Nucleus accumbens (tissue), 56 donors: ENCODE results near the gene TYW1B.
"Not testable (repeated sequence)": the region's sequence is repeated elsewhere in the genome, so short reads cannot be mapped to it uniquely, and the experiment has no call there.

ENCODE experiments used
- DNase-seq, 56 donors: peaks; one replicate each; lab custom pipeline; 2025; lab: John Stamatoyannopoulos, UW

The TYW1B gene

GRCh38 chr7:72817661-72818060 is 10.3 kb downstream of the TYW1B start:
- peak in 1 of 56 donors; percentile 0 for DNase-seq

GRCh38 chr7:72816370-72817157 is 11.4 kb downstream of the TYW1B start:
- not testable (repeated sequence) for DNase-seq

GRCh38 chr7:72810437-72810836 is 17.6 kb downstream of the TYW1B start:
- not testable (repeated sequence) for DNase-seq

DNA sequence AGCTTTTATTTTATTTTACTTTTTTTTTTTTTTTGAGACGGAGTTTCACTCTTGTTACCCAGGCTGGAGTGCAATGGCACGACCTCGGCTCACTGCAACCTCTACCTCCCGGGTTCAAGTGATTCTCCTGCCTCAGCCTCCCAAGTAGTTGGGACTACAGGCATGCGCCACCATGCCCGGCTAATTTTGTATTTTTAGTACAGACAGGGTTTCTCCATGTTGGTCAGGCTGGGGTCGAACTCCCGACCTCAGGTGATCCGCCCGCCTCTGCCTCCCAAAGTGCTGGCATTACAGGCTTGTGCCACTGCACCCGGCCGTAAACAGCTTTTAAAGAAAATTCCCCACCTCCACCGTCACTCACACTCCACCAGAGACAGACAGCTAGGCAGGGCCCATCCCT is 19.5 kb downstream of the TYW1B start:
- DNase-seq: not testable (repeated sequence)

DNA sequence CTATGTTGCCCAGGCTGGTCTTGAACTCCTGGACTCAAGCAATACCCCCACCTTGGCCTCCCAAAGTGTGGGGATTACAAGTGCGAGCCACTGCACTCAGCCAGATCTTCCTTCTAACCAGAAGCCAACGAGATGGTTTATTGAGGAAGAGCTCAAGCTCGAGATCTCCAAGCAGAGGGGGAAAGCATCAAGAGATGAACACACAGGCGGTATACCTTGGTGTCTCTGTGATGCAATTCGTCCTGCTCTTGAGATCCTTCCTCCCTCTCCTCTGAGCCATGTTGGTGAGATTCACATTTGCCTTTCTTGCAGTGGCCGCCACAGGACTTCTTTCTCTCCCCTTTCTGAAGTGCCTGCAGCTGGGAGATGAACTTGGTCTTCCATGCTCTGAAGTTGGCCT is 21.1 kb downstream of the TYW1B start:
- DNase-seq: not testable (repeated sequence)

DNA sequence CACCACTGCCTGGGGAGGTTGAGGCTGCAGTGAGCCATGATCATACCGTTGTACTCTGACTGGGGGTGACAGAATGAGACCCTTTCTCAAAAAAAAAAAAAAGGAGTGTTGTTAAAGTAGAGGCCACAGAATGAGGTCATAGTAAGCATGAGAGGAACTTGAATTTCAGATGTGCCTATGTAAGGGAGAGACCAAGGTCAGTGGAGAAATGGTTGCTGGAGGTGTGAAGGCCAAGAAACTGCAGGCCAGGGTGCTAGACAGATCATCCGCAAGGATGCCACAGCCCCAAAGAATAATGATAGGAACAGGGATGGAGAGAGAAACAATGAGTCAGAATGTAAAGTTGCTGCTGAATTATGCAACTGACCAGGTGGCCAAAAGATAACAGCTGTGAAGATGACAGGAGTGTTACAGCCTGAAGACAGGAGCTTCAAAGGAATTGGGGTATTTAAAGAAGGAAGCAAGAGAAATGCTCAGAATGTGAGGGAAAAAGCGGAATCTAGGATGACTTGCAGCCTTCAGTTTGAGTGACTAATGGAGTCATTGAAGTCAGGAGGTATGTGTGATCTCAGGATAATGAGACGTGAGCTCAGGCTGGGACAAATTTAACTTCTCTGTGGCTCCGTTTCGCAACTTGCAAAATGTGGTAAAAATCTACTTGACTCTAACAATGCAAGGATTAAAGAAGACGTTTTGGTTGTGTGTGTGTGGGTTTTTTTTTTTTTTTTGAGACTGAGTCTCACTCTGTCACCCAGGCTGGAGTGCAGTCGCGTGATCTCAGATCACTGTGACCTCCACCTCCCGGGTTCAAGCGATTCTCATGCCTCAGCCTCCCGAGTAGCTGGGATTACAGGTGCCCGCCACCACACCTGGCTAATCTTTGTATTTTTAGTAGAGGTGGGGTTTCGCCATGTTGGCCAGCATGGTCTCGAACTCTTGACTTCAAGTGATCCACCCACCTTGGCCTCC is 22.2 kb downstream of the TYW1B start:
- peak in 6 of 56 donors; percentile 1 to 23 (median 4) for DNase-seq

GRCh38 chr7:72803778-72804177 is 24.2 kb downstream of the TYW1B start:
- DNase-seq: not testable (repeated sequence)

- not testable (repeated sequence) for DNase-seq
Observed at GRCh38 chr7:72801564-72801963, 26.4 kb downstream of the TYW1B start.

- not testable (repeated sequence) for DNase-seq
Observed at GRCh38 chr7:72795401-72795800, 32.6 kb downstream of the TYW1B start.

DNA sequence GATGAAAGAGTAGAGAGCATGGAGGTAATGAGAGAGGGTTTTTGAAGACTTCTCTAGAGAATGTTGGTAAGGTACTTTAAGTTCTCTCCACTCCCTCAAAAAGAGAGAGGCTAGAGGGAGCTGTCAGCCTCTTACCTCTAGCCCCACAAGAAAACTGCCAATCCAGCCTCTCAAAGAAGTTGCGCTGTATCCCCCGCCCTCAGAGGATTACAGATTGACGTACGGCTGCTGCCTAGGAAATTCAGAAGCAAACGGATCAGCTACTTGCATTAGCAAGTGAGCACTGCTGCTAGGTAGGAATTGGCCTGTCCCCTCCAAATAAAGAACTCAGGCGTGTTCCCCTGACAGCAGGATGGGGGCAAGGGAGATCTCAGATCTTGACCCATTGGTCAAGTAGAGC is 34.2 kb downstream of the TYW1B start:
- DNase-seq: no peak

DNA sequence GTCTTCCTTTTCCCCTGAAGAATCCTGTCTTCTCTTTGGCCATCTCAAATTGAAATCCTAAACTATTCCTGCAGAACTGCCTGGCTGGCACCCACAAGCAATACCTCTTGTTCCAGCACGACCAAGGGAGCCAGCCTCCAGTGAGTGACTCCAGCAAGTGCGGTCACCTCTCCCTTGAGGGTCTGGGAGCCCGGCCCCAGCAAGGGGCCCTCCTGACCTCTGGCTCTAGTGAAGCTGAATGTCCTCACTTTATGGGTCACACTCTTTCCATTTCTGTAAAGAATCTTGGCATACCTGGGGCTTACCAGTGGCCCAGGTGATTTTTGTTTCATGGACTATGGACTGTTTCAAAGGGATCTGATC is 37.3 kb downstream of the TYW1B start:
- not testable (repeated sequence) for DNase-seq

GRCh38 chr7:72790048-72790697 is 37.8 kb downstream of the TYW1B start:
- peak in 47 of 56 donors; percentile 0 to 75 (median 38) for DNase-seq

DNA sequence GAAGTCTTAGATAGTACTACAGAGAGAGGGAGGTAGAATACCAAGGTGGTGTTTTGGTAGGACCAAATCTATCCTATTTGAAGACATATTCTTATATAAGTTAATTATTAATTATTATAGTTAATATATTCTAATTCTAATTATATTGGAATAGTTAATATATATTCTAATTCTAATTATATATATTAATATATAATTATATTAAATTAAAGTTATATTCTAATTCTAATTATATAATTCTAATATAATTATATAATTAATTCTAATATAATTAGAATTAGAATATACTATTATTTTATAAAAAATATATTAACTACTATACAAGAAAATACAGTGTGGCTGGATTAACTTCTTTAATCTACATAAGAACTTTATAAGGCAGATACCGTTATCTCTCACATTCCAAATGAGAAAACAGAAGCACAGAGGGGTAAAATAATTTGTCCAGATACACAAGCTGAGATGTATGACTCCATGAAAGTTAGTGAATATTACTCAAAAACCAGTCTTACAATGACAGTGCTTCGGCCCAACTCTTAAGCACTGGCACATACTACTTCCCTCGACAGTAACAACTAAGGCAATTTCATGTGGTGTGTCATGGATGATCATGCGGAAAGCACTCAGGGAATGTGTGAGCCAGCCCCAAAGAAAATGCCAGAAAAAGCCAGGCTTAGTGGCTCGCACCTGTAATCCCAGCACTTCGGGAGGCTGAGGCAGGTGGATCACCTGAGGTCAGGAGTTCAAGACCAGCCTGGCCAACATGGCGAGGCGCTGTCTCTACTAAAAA is 42.6 kb downstream of the TYW1B start:
- no peak for DNase-seq

DNA sequence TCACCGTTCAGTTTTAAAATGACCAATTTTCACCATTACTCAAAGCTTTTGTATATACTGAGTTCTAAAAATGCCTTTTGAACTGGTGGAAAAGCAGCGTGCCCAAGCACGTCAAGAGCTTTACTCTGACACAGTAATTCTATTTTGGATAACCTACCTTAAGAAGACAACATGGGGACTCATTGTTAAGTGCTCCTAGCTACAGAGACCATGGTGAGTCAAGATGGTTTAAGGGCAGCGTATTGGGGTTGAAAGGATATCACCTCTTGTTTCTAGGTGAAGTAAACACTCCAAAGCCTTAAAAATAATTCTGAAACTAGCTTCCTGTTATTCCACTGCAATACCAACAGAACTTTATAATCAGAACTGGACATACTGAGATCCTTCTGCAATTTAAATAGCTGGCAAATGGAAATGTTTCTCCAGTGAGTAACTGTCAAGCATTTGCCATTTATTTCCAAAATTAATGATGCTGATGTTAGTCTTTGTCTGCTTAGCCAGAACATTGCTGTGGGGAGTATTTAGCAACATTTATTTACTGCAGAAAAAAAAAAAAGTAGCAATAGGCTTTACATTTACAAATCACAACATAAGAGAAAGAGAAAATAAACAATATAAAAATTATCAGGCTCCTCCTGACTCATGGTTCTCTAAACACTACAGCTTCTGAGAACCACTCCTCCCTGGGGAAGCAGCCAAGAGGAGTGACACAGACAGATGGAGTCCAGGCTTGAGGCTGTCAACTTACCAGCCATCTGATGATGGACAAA is 44.2 kb downstream of the TYW1B start:
- peak in 13 of 56 donors; percentile 0 to 68 (median 5) for DNase-seq

- no peak for DNase-seq
Observed at GRCh38 chr7:72781631-72782030, 46.4 kb downstream of the TYW1B start.

GRCh38 chr7:72781161-72781560 is 46.8 kb downstream of the TYW1B start:
- DNase-seq: no peak

GRCh38 chr7:72780289-72780894 is 47.6 kb downstream of the TYW1B start:
- not testable (repeated sequence) for DNase-seq

DNA sequence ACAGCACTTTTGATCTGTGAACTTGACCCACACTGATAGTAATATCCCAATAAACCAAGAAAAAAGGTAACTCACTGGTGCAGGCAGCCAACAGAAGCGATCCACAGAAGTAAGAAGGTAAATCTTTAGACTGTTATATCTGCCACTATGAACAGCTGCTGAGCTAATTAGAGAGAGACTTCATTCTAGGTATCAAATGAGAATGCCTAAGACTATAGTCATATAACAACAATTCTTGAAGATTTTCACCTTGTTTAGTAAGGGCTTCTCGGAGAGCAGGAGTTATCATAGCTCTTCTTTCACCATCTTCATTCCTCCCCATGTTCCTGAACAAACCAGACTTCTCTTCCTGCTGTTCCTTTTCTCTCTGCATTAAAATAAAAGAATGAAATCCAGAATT is 50.8 kb downstream of the TYW1B start:
- DNase-seq: not testable (repeated sequence)

- DNase-seq: not testable (repeated sequence)
Observed at GRCh38 chr7:72772627-72773026, 55.4 kb downstream of the TYW1B start.
